ENCODE data around the gene ASGR1.

ASGR1 gene

GRCh38 chr17:7219812-7220592 lies 40.8 kb upstream of the ASGR1 start, which contains the start of the genes ACADVL and DLG4:
ACADVL (plus strand) TSS chr17:7219938; CDS start chr17:7219985, 47 bp downstream.
DLG4 (minus strand) TSS chr17:7219836.
- peak; percentile 79 to 87 (median 81) for DNase-seq
- H3K36me3 ChIP-seq (ENCODE audit: control insufficient read depth in 4 of 4, insufficient read depth in 4 of 4, low read length in 3 of 4): peaks cover 4 to 39% (median 34%) of the 10 kb centered on the region in 4 experiments
- H3K4me3 ChIP-seq (ENCODE audit: control insufficient read depth in 1 of 7, extremely low read depth in 1 of 7, insufficient read depth in 4 of 7, low read depth in 2 of 7, low read length in 6 of 7): peak within 1 kb of the TSS; percentile 79 to 94 (median 87)
- peak within 1 kb of the TSS; percentile 58 to 76 for H3K27ac ChIP-seq (ENCODE audit: insufficient read depth in 1 of 2, low read depth in 1 of 2, low read length in 2 of 2, poor library complexity in 1 of 2, severe bottlenecking in 2 of 2)
- no peaks in the 10 kb centered on the region for H3K27me3 ChIP-seq (replicated peaks in 2 of 5; ENCODE audit: control insufficient read depth in 4 of 5, insufficient read depth in 5 of 5, low read length in 4 of 5)
- ChIA-PET POLR2A (interaction anchor here (0.6 to 2.9 kb wide), 5 partner anchors 14 to 791 kb away, joined by 3 to 21 read pairs (median 5); partner anchors contain the start of genes DVL2, GABARAP and PHF23), CTCF (interaction anchor here (0.8 to 5.3 kb wide), 22 partner anchors 12 to 175 kb away, joined by 3 to 75 read pairs (median 4); partner anchors contain the start of genes ACAP1, DVL2, GABARAP and PHF23)
- H3K9me3 ChIP-seq (ENCODE audit: control extremely low read depth in 1 of 5, control insufficient read depth in 4 of 5, insufficient read depth in 2 of 5, low read depth in 1 of 5, low read length in 4 of 5): no peaks in the 10 kb centered on the region
- WGBS (ENCODE audit: insufficient coverage): 0% methylated on average over 53 of the region's 63 CpGs
- H3K4me1 ChIP-seq (ENCODE audit: control extremely low read depth in 1 of 4, control insufficient read depth in 4 of 4, insufficient read depth in 4 of 4, low read length in 3 of 4): peaks cover 5 to 58% (median 56%) of the 10 kb centered on the region in 4 experiments

GRCh38 chr17:7219229-7219811 lies 40.1 kb upstream of the ASGR1 start:
- WGBS (ENCODE audit: insufficient coverage): 16% methylated on average over 12 of the region's 12 CpGs
- H3K4me1 ChIP-seq (ENCODE audit: control extremely low read depth in 1 of 4, control insufficient read depth in 4 of 4, insufficient read depth in 4 of 4, low read length in 3 of 4): peaks cover 5 to 65% (median 59%) of the 10 kb centered on the region in 4 experiments
- POLR2A ChIA-PET: interaction anchor here (1.0 to 2.9 kb wide), 3 partner anchors 15 to 23 kb away, joined by 4 to 21 read pairs (median 11); partner anchors contain the start of genes DVL2, GABARAP and PHF23
- DNase-seq: no peak
- H3K9me3 ChIP-seq (ENCODE audit: control extremely low read depth in 1 of 5, control insufficient read depth in 4 of 5, insufficient read depth in 2 of 5, low read depth in 1 of 5, low read length in 4 of 5): no peaks in the 10 kb centered on the region
- no peaks in the 10 kb centered on the region for H3K27me3 ChIP-seq (replicated peaks in 2 of 5; ENCODE audit: control insufficient read depth in 4 of 5, insufficient read depth in 5 of 5, low read length in 4 of 5)
- H3K27ac ChIP-seq (ENCODE audit: insufficient read depth in 1 of 2, low read depth in 1 of 2, low read length in 2 of 2, poor library complexity in 1 of 2, severe bottlenecking in 2 of 2): peak overlapping the region in 1 of 2 experiments; percentile 76
- H3K4me3 ChIP-seq (ENCODE audit: control insufficient read depth in 1 of 7, extremely low read depth in 1 of 7, insufficient read depth in 4 of 7, low read depth in 2 of 7, low read length in 6 of 7): peak overlapping the region; percentile 79 to 94 (median 87)
- H3K36me3 ChIP-seq (ENCODE audit: control insufficient read depth in 4 of 4, insufficient read depth in 4 of 4, low read length in 3 of 4): peaks cover 4 to 34% (median 28%) of the 10 kb centered on the region in 4 experiments
- CTCF ChIA-PET: interaction anchor here (0.8 to 5.3 kb wide), 11 partner anchors 11 to 174 kb away, joined by 3 to 75 read pairs (median 4); partner anchors contain the start of genes ACAP1, DVL2 and GABARAP

GRCh38 chr17:7218758-7219157 lies 39.6 kb upstream of the ASGR1 start:
- Histone ChIP-seq H3K4me3 (ENCODE audit: control insufficient read depth in 1 of 7, extremely low read depth in 1 of 7, insufficient read depth in 4 of 7, low read depth in 2 of 7, low read length in 6 of 7) (peak overlapping the region in 2 of 7 experiments; percentile 88 to 89), H3K9me3 (ENCODE audit: control extremely low read depth in 1 of 5, control insufficient read depth in 4 of 5, insufficient read depth in 2 of 5, low read depth in 1 of 5, low read length in 4 of 5) (no peaks in the 10 kb centered on the region), H3K27me3 (replicated peaks in 2 of 5; ENCODE audit: control insufficient read depth in 4 of 5, insufficient read depth in 5 of 5, low read length in 4 of 5) (no peaks in the 10 kb centered on the region), H3K27ac (ENCODE audit: insufficient read depth in 1 of 2, low read depth in 1 of 2, low read length in 2 of 2, poor library complexity in 1 of 2, severe bottlenecking in 2 of 2) (peak overlapping the region in 1 of 2 experiments; percentile 76), H3K4me1 (ENCODE audit: control extremely low read depth in 1 of 4, control insufficient read depth in 4 of 4, insufficient read depth in 4 of 4, low read length in 3 of 4) (peaks cover 5 to 70% (median 62%) of the 10 kb centered on the region in 4 experiments), H3K36me3 (ENCODE audit: control insufficient read depth in 4 of 4, insufficient read depth in 4 of 4, low read length in 3 of 4) (peaks cover 4 to 28% (median 25%) of the 10 kb centered on the region in 4 experiments)
- DNase-seq: no peak
- WGBS (ENCODE audit: insufficient coverage): 100% methylated on average over 2 of the region's 6 CpGs
- POLR2A ChIA-PET: interaction anchor here (2.9 kb wide), 1 partner anchor 19 kb away, joined by 21 read pairs; the partner anchor contains the start of gene PHF23
- CTCF ChIA-PET: interaction anchor here (1.2 to 5.3 kb wide), 4 partner anchors 15 to 174 kb away, joined by 3 to 75 read pairs (median 18); partner anchors contain the start of genes DVL2 and GABARAP

- Histone ChIP-seq H3K4me3 (ENCODE audit: control insufficient read depth in 1 of 7, extremely low read depth in 1 of 7, insufficient read depth in 4 of 7, low read depth in 2 of 7, low read length in 6 of 7) (peak overlapping the region in 6 of 7 experiments; percentile 52 to 78 (median 66)), H3K27me3 (replicated peaks in 2 of 5; ENCODE audit: control insufficient read depth in 4 of 5, insufficient read depth in 5 of 5, low read length in 4 of 5) (no peaks in the 10 kb centered on the region), H3K4me1 (ENCODE audit: control extremely low read depth in 1 of 4, control insufficient read depth in 4 of 4, insufficient read depth in 4 of 4, low read length in 3 of 4) (peaks cover 8 to 75% (median 67%) of the 10 kb centered on the region in 4 experiments), H3K36me3 (ENCODE audit: control insufficient read depth in 4 of 4, insufficient read depth in 4 of 4, low read length in 3 of 4) (peaks cover 4 to 22% (median 19%) of the 10 kb centered on the region in 4 experiments), H3K9me3 (ENCODE audit: control extremely low read depth in 1 of 5, control insufficient read depth in 4 of 5, insufficient read depth in 2 of 5, low read depth in 1 of 5, low read length in 4 of 5) (no peaks in the 10 kb centered on the region), H3K27ac (ENCODE audit: insufficient read depth in 1 of 2, low read depth in 1 of 2, low read length in 2 of 2, poor library complexity in 1 of 2, severe bottlenecking in 2 of 2) (peak overlapping the region; percentile 58 to 71)
- ChIA-PET CTCF (interaction anchor here (3.3 to 5.3 kb wide), 2 partner anchors 15 to 25 kb away, joined by 34 to 75 read pairs; partner anchors contain the start of genes DVL2 and GABARAP), POLR2A (no interaction called here)
- no peak for DNase-seq
- WGBS (ENCODE audit: insufficient coverage): 40% methylated on average over 5 of the region's 6 CpGs
These were observed 39.0 kb upstream of the ASGR1 start for GRCh38 chr17:7218166-7218565.

GRCh38 chr17:7217113-7217987 lies 38.2 kb upstream of the ASGR1 start:
- H3K9me3 ChIP-seq (ENCODE audit: control extremely low read depth in 1 of 5, control insufficient read depth in 4 of 5, insufficient read depth in 2 of 5, low read depth in 1 of 5, low read length in 4 of 5): no peaks in the 10 kb centered on the region
- H3K27ac ChIP-seq (ENCODE audit: insufficient read depth in 1 of 2, low read depth in 1 of 2, low read length in 2 of 2, poor library complexity in 1 of 2, severe bottlenecking in 2 of 2): peak overlapping the region; percentile 58 to 71
- DNase-seq: peak in 2 of 3 donors; percentile 79
- ChIA-PET POLR2A (no interaction called here), CTCF (interaction anchor here (5.3 kb wide), 1 partner anchor 16 kb away, joined by 75 read pairs; the partner anchor contains the start of gene DVL2)
- WGBS (ENCODE audit: insufficient coverage): 0% methylated on average over 8 of the region's 32 CpGs
- H3K27me3 ChIP-seq (replicated peaks in 2 of 5; ENCODE audit: control insufficient read depth in 4 of 5, insufficient read depth in 5 of 5, low read length in 4 of 5): no peaks in the 10 kb centered on the region
- peaks cover 0 to 14% (median 12%) of the 10 kb centered on the region in 4 experiments for H3K36me3 ChIP-seq (ENCODE audit: control insufficient read depth in 4 of 4, insufficient read depth in 4 of 4, low read length in 3 of 4)
- peak overlapping the region; percentile 28 to 81 (median 67) for H3K4me3 ChIP-seq (ENCODE audit: control insufficient read depth in 1 of 7, extremely low read depth in 1 of 7, insufficient read depth in 4 of 7, low read depth in 2 of 7, low read length in 6 of 7)
- H3K4me1 ChIP-seq (ENCODE audit: control extremely low read depth in 1 of 4, control insufficient read depth in 4 of 4, insufficient read depth in 4 of 4, low read length in 3 of 4): peaks cover 8 to 75% (median 68%) of the 10 kb centered on the region in 4 experiments

Data from common myeloid progenitor, CD34-positive (primary cell).